GM19035 (cell line): ENCODE data around the gene SMIM10L2A.
"Not testable (repeated sequence)": the region's sequence is repeated elsewhere in the genome, so short reads cannot be mapped to it uniquely, and the experiment has no call there.

Source experiments
- ATAC-seq: cut with Tn5 transposase; IDR thresholded peaks from one replicate; pipeline ENCODE4 v1.9.1; 2021; ENCODE audit not compliant: unreplicated experiment

The SMIM10L2A gene

DNA sequence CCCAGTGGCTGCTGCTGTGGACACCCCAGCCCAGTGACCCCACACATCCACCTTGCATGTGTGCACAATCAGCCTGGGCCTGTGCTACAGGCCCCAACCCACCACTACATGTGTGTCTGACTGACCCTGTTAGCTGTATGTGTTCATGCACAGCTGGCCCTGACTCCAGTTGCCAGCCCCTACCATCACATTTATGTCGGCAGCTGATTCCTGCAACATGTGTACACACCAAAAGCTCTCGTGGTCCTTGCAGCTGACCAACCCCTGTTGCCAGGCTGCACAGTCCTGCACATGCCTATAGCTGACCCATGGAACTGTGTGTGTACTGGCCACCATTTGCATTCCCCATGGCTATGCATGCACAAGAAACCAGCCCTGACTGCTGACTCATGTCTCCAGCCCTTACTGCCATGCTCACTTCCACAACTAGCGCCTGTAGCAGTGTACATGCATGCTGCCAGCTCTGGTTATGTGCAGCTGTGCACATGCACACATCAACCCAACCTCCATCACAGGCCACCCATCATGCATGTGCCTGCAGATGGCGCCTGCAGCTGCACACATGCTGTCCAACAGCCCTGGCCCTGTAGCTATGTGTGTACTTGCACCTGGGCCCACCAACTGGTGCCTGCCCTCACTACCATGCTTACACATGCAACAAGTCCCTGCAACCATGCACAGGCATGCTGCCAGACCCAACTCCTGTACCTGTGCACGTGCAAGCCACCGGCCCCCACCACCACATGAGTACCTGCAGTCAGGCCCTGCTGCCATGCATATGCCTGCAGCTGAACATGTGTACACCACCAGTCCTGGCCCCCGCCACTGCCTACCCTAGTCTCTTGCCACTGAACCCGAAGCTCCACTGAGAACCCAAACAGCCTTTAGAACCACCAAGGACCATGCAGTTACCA is 28.1 kb downstream of the SMIM10L2A start:
- no peak for ATAC-seq

DNA sequence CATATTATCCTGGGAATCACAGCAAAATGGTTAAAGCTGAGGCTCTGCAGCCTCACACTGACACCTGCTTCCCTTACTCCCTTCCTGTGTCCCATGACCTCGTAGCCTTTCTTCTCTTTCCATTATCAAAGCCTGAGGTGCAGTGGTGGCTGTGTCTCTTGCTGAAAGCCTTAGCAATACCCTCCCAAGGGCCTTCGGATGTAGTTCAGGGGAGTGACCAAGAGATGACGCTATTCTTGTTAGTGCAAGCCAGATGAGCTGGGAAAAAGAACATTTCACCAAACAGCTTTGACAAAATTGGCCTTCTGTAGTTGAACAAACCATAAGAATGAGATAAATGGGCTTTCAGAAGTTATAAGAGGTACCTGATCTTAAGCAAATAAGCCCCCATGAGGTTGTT is 31.6 kb downstream of the SMIM10L2A start:
- ATAC-seq = no peak

DNA sequence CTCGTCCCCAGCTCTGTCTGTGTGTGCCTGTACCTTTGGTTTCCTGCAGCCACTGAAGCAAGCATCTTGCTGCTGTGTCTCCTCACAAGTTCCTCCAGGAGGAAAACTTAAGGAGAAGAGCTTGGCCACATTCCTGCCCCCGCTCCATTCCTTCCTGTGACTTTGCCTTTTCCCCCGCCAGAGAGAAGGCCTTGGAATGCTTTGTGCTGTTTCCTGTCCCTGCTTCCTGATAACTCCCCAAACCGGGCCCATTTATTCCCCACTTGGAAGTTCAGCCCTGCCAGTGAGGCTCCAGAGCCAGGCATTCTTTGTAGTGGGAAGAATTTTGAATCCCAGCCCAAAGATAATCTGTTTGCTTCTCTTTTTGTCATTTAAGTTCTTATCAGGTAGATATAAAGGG is 33.1 kb downstream of the SMIM10L2A start:
- ATAC-seq = no peak

DNA sequence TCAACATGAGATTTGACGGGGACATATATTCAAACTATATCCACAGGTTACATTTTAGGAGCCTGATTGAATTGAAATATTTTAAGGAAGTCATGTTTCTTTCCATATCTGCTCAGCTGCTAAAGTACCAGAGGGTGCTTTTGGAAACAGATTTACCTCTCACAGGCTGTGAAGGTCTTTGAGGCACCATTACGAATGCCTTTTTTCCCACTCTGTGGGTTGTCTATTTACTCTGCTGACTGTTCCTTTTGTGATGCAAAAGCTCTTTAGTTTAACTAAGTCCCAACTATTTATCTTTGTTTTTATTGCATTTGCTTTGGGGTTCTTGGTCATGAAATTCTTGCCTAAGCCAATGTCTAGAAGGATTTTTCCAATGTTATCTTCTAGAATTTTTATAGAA is 40.0 kb downstream of the SMIM10L2A start:
- not testable (repeated sequence) for ATAC-seq

DNA sequence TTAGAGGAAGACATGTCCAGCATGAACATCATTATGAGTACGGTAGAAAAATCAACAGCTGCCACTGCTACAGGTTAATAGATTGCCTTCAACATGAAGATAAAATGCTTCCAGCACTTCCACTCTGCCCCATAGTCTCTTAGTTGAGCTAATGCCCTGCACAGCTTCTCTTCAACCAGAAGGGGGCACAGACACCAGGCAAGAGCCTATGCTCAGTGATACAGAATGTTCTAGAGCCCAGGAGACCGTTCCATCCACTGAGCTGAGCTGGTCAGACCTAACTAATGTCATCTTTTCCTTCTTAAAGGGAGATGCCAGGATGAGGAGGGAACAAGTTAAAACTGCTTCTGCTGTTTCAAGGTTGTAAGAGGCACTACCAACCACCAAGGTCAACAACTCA is 42.2 kb downstream of the SMIM10L2A start:
- ATAC-seq = no peak

DNA sequence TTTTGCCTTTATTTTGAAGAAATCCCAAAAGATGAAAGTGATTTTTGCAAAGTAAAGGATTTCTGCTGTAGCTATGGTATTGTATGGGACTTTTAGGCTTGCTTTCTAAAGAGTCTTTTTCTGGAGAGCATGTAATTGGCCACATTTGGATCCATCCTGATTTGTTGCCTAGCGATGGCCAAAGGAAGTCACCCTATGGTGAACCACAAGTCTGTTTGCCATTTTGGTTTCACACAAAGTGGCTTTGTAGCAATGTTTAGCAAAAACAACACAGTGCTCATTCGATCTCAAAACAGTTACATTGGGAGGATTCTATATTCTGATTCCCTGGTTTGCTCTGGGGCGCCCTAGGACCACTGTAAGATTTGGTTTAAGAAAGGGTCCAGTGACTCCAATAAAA is 54.6 kb downstream of the SMIM10L2A start:
- ATAC-seq = no peak

DNA sequence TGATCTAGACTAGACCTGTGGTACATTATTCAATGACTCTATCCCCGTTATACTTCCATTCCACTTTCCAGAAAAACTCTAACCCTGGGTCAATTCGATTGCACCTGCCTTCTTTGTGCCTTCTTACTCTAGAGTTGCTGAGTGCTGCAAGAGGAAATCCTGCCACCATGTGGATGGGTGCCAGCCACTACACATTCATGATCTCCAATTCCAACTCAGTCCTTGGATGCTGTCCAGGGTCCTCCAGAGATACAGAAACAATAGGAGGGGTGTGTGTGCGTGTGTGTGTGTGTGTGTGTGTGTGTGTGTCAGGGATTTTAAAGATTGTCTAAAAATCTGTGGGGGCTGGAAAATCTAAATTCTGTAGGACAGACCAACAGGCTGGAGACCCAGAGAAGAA is 55.8 kb downstream of the SMIM10L2A start:
- no peak for ATAC-seq
